PFSK-1 (cell line): ENCODE measurements around the gene MEGF11.

ENCODE experiments used
- POLR2AphosphoS5 ChIP-seq: IDR thresholded peaks from 2 replicates; pipeline ENCODE4 v1.6.1; 2012; ENCODE audit warnings: low read depth, mild to moderate bottlenecking, control low read depth, low read length, moderate library complexity
- REST ChIP-seq, 2 experiments: IDR thresholded peaks; 2 replicates each; pipeline versions ENCODE4 v1.6.1 to v1.8.0; 2011 to 2012; ENCODE audit warnings: low read depth in 2 of 2, low read length in 2 of 2, control low read depth in 1 of 2, inconsistent platforms in 1 of 2, mild to moderate bottlenecking in 1 of 2, moderate library complexity in 1 of 2; ENCODE audit not compliant: insufficient read depth in 1 of 2
- SIN3A ChIP-seq: IDR thresholded peaks from 2 replicates; pipeline ENCODE4 v1.6.1; 2012; ENCODE audit warnings: mild to moderate bottlenecking, low read length, moderate library complexity, borderline replicate concordance; ENCODE audit not compliant: insufficient read depth
- TAF1 ChIP-seq: IDR thresholded peaks from 2 replicates; pipeline ENCODE4 v1.6.1; 2012; ENCODE audit warnings: low read length, control low read depth, borderline replicate concordance; ENCODE audit not compliant: insufficient read depth

DNA sequence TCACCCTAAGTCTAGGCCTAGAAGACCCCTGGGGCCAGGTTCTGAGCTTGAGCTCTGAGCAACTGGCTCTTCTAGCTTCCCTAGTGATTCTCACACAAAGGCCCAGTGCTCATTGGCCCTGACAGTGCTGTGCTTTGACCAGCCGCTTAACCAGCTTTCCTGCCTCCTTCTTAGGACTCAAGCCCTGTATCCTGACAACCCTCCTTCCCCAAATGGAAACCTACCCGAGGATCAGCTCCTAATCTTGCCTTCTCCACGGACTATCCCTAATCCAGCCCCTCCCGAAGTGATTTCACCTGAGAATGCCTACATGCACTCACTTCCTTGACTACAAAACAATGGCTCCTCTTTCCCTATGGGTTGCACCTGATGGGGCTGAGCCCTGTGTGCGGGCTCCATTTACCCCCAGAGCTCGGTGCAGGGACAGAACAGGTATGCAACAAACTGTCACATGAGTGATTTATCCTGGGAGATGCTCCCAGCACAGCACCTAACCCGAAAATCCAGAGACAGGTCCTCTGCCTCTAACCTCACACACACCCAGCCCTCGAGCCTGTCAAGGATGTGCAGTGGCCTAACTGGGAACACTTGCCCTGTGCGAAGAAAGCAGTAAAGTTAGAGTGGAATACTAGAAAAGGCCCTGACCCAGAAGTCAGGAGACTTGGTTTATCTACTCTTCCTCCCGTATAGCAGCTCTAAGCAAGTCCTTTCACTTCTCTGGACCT, 2.3 kb downstream of the MEGF11 start:
- TF ChIP-seq POLR2AphosphoS5 (no peak), REST (IDR thresholded peaks at IDR 0.05; ENCODE audit: insufficient read depth in 1 of 2, low read depth in 2 of 2, low read length in 2 of 2) (no peak), TAF1 (no peak), SIN3A (no peak)
